A172 (cell line): ENCODE results near the gene GREM1. TPM values are rescaled to one million over a fixed set of nuclear protein-coding genes. Genes with fewer than 3 reads are reported as not detected.

Experiments
- DNase-seq: peaks from one replicate; pipeline ENCODE4 v3.0.0-alpha.2; 2015; ENCODE audit warnings: low spot score
- total RNA-seq: library from RNA; depleted of rRNA; stranded (reverse); fragments of >200 nt; shearing (Covaris generic); gene quantifications from 2 replicates; pipeline ENCODE4 v1.2.3, GENCODE V29; 2014; rRNA removed

Gene GREM1
- total RNA-seq, 1 experiment from 2014 or later = not detected

DNA sequence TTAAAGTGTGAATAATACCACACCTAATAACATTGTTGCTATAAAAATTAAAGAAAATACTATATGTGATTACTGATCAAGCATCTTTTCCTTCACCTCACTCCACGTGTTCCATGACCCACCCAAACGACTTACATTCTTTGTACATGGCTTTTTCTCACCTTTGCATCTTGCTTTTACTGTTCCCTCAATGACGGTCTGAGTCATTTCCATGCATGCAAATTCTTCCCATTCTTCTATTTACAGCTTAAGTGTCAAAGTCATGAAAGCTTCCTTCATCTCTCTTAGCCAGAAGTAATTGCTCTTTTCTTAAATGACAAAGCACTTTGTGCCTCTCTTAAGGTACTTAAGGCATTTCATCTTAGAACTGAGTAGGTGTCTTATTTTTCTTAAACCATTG, 64.0 kb downstream of the GREM1 start:
- DNase-seq = peak; percentile 18

DNA sequence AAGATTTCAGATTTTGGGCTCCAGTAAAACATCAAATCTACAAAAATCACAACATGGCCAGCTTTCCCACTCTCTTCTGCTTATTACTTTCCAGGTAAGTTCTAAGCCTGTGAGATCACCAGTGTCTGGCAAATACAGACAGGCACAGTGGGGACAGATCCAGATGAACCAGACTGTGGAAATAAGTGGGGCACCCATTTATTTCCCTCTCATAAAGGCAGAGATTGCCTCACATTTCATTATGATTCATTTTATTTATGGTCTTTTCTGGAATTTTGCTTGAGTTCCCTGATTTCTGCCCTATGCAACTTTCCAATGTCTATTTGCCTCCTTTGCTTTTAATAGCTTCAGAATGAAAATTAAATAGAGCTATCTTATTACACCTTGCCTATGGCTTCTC, 66.8 kb downstream of the GREM1 start:
- DNase-seq = no peak

- no peak for DNase-seq
Observed at GRCh38 chr15:32786906-32787305, 69.1 kb downstream of the GREM1 start.

DNA sequence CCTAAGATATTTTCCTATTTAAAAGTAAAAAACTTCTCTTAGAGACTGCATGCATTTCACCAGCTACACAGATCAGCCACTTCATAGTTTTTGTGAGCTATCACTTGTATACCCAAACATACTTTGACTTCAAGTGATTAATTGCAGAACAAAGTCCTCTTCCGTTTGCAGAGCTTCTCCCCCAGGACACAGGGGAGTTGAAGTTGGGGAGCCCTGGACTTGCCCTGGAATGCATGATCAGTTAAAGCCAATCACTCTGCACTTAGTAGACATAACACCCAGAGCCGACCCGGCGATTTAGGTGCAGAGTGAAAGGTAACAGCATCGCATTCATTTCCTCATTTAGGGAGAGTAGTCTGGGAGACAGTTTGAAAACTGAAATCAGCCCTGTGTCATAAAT, 70.1 kb downstream of the GREM1 start:
- no peak for DNase-seq

GRCh38 chr15:32790352-32790999, 72.7 kb downstream of the GREM1 start:
- peak; percentile 36 for DNase-seq

DNA sequence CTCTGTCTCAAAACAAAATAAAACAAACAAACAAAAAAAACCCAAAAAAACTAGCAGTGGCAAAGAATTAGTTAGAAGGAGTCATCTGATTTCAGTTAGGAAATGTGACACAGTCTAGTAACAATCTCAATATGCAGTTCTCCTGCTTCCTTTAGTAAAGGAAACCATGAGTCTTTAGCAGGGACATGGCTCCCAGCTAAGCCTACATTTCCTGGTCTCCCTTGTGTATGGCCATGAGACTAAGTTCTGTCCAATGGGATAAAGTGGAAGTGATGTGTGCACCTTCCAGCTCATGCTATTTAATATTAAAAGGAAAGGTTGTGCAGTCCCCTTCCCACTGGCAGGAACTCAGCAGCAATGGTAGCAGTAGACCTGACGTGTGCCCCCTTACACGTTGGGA, 74.6 kb downstream of the GREM1 start:
- no peak for DNase-seq

Other genes with a start within 250 kb of the GREM1 start
- gene GOLGA8N, start 124.5 kb upstream of the GREM1 start, total RNA-seq = 0.50 and 1.0 TPM in 2 replicates
- 47.3 and 64.5 TPM in 2 replicates for gene ARHGAP11A, start 102.5 kb upstream of the GREM1 start, total RNA-seq
- 0.76 and 3.9 TPM in 2 replicates for gene SCG5, start 76.3 kb upstream of the GREM1 start, total RNA-seq